GM12891 (cell line): ENCODE results near the gene FHOD1.

Experiments
- POLR2A ChIP-seq: IDR thresholded peaks from 2 replicates; pipeline ENCODE4 v1.6.1; 2011; ENCODE audit warnings: low read depth, low read length, control low read depth
- POLR2AphosphoS5 ChIP-seq: IDR thresholded peaks from 2 replicates; pipeline ENCODE4 v1.6.1; 2011; ENCODE audit warnings: low read depth, low read length, control low read depth
- POU2F2 ChIP-seq: IDR thresholded peaks from 2 replicates; pipeline ENCODE4 v1.6.1; 2011; ENCODE audit warnings: low read depth, mild to moderate bottlenecking, control low read depth, low read length, moderate library complexity
- TAF1 ChIP-seq: IDR thresholded peaks from 2 replicates; pipeline ENCODE4 v1.6.1; 2011; ENCODE audit warnings: low read depth, low read length, control low read depth

DNA sequence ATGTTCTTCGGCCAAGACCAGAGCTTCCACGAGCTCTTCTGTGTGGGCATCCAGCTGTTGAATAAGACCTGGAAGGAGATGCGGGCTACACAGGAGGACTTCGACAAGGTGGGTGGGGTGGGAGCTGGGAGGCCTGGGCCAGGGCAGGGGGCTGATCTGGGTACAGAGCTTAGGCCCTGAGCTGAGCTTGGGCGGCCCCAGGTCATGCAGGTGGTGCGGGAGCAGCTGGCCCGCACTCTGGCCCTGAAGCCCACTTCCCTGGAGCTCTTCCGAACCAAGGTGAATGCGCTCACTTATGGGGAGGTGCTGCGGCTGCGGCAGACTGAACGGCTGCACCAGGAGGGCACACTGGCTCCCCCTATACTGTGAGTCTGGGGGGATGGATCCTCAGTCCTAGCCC is 44.9 kb downstream of the FHOD1 start:
- no peak for TF ChIP-seq POLR2A
- no peak for TF ChIP-seq POU2F2
- TF ChIP-seq TAF1, result no peak
- no peak for TF ChIP-seq POLR2AphosphoS5
